T-helper 1 cell treated with Interleukin-12 subunit alpha and Interleukin-12 subunit beta and Interleukin-4 antibody, amounts not matched to agents 30 ng/mL and 1 ng/mL, for 36 hours (primary cell): ENCODE data around the gene CDC42EP2. TPM values are rescaled to one million over a fixed set of nuclear protein-coding genes. Genes with fewer than 3 reads are reported as not detected.

Experiments used
- intact Hi-C: fragments of 100-400 bp; cut with micrococcal nuclease; formaldehyde crosslinking; loops from one replicate; pipeline ENCODE4 v1.15.1; 2024
- total RNA-seq: library from RNA; stranded (reverse); gene quantifications from 2 replicates; pipeline ENCODE4 v1.2.3, GENCODE V29; 2022

The CDC42EP2 gene
- 1.1 and 1.6 TPM in 2 replicates for total RNA-seq

GRCh38 chr11:65314501-65315203 is at the start of gene CDC42EP2:
Gene CDC42EP2 (plus strand): TSS chr11:65314866. CDS start chr11:65320899, 6,033 bp downstream.
- intact Hi-C loops, result loop anchor here (1.0 to 2.0 kb wide), 7 partner anchors 16 to 204 kb away; partner anchors contain the start of genes FAU, MRPL49 and TM7SF2

GRCh38 chr11:65266210-65266609 is 48.5 kb upstream of the CDC42EP2 start:
- intact Hi-C loops, result no loop called here

GRCh38 chr11:65274735-65275682 is 39.7 kb upstream of the CDC42EP2 start:
- intact Hi-C loops, result loop anchor here (1.0 kb wide), 3 partner anchors 40 to 235 kb away; no protein-coding TSS in a partner anchor

GRCh38 chr11:65275906-65276305 is 38.8 kb upstream of the CDC42EP2 start:
- intact Hi-C loops, result loop anchor here (1.0 kb wide), 3 partner anchors 39 to 234 kb away; no protein-coding TSS in a partner anchor

- intact Hi-C loops, result no loop called here
Observed at GRCh38 chr11:65277631-65278277, 36.9 kb upstream of the CDC42EP2 start.

- intact Hi-C loops, result no loop called here
Observed at GRCh38 chr11:65278356-65278755, 36.3 kb upstream of the CDC42EP2 start.

- intact Hi-C loops, result no loop called here
Observed at GRCh38 chr11:65279279-65279678, 35.4 kb upstream of the CDC42EP2 start.

- intact Hi-C loops, result no loop called here
Observed at GRCh38 chr11:65279741-65280440, 34.8 kb upstream of the CDC42EP2 start.

GRCh38 chr11:65280646-65281045 is 34.0 kb upstream of the CDC42EP2 start:
- intact Hi-C loops, result no loop called here

- intact Hi-C loops, result no loop called here
Observed at GRCh38 chr11:65286686-65287085, 28.0 kb upstream of the CDC42EP2 start.

- intact Hi-C loops, result no loop called here
Observed at GRCh38 chr11:65287601-65288000, 27.1 kb upstream of the CDC42EP2 start.

- intact Hi-C loops, result no loop called here
Observed at GRCh38 chr11:65288706-65289536, 25.7 kb upstream of the CDC42EP2 start.

- intact Hi-C loops, result no loop called here
Observed at GRCh38 chr11:65290448-65291165, 24.1 kb upstream of the CDC42EP2 start.

GRCh38 chr11:65291613-65292012 is 23.1 kb upstream of the CDC42EP2 start:
- intact Hi-C loops, result no loop called here

- intact Hi-C loops, result no loop called here
Observed at GRCh38 chr11:65292890-65293289, 21.8 kb upstream of the CDC42EP2 start.

GRCh38 chr11:65293909-65294381 is 20.7 kb upstream of the CDC42EP2 start:
- intact Hi-C loops, result no loop called here

GRCh38 chr11:65295001-65295400 is 19.7 kb upstream of the CDC42EP2 start:
- intact Hi-C loops, result no loop called here

- intact Hi-C loops, result no loop called here
Observed at GRCh38 chr11:65295571-65296341, 18.9 kb upstream of the CDC42EP2 start.
